IPS DF 19.7 (cell line): Measurements from ENCODE around the gene ESAM.

Experiments
- DNase-seq: peaks from one replicate; pipeline ENCODE4 v3.0.0-alpha.2; 2013; ENCODE audit warnings: low read depth, low spot score

ESAM gene

GRCh38 chr11:124762105-124762623 is at the start of gene ESAM:
ESAM (minus strand) TSS chr11:124762290; CDS start chr11:124762154, 136 bp downstream.
- DNase-seq, result no peak

GRCh38 chr11:124811399-124812125 is 49.5 kb upstream of the ESAM start:
- DNase-seq, result no peak

GRCh38 chr11:124807660-124808270 is 45.7 kb upstream of the ESAM start:
- DNase-seq, result no peak

- DNase-seq, result no peak
Observed at GRCh38 chr11:124807201-124807600, 45.1 kb upstream of the ESAM start.

- no peak for DNase-seq
Observed at GRCh38 chr11:124804884-124805283, 42.8 kb upstream of the ESAM start.

- DNase-seq, result no peak
Observed at GRCh38 chr11:124801636-124802312, 39.7 kb upstream of the ESAM start.

GRCh38 chr11:124801014-124801413 is 38.9 kb upstream of the ESAM start:
- DNase-seq, result no peak

GRCh38 chr11:124800226-124800929 is 38.3 kb upstream of the ESAM start, which contains the start of gene MSANTD2:
MSANTD2 (minus strand) TSS chr11:124800406; CDS start chr11:124800380, 26 bp downstream.
- peak; percentile 45 for DNase-seq

GRCh38 chr11:124799348-124800225 is 37.5 kb upstream of the ESAM start:
- DNase-seq, result no peak

GRCh38 chr11:124798991-124799347 is 36.9 kb upstream of the ESAM start:
- no peak for DNase-seq

GRCh38 chr11:124796312-124796711 is 34.2 kb upstream of the ESAM start:
- no peak for DNase-seq

GRCh38 chr11:124793466-124794278 is 31.6 kb upstream of the ESAM start:
- no peak for DNase-seq

GRCh38 chr11:124791626-124792341 is 29.7 kb upstream of the ESAM start:
- no peak for DNase-seq

GRCh38 chr11:124788521-124788920 is 26.4 kb upstream of the ESAM start:
- no peak for DNase-seq

GRCh38 chr11:124784051-124784450 is 22.0 kb upstream of the ESAM start:
- DNase-seq, result no peak

GRCh38 chr11:124783002-124783401 is 20.9 kb upstream of the ESAM start:
- DNase-seq, result no peak

- no peak for DNase-seq
Observed at GRCh38 chr11:124779568-124779967, 17.5 kb upstream of the ESAM start.

- no peak for DNase-seq
Observed at GRCh38 chr11:124778281-124778680, 16.2 kb upstream of the ESAM start.

- no peak for DNase-seq
Observed at GRCh38 chr11:124776865-124777645, 15.0 kb upstream of the ESAM start.
